K562 (cell line): Measurements from ENCODE around the gene PNMA8A. TPM values are rescaled to one million over a fixed set of nuclear protein-coding genes. Genes with fewer than 3 reads are reported as not detected.

Experiments
- ATAC-seq: fragments of 200-7000 bp; cut with Tn5 transposase; 3 replicates; pipeline ENCODE4 v1.9.1; 2020; ENCODE audit warnings: moderate library complexity
- BruUV-seq: library from RNA; stranded (reverse); fragments of 400-500 nt; replicated peaks from 2 replicates; lab custom pipeline; 2021; lab: Mats Ljungman, UMichigan
- CTCF ChIA-PET: fragments of 300-600 bp; formaldehyde crosslinking; extraction: SDS; loops from one replicate; lab custom pipeline; 2021; ENCODE audit warnings: low intra/inter-chr PET ratio; lab: Yijun Ruan, JAX
- POLR2A ChIA-PET: fragments of 300-600, 350-650 bp; sonication (Branson Sonifier 250); formaldehyde crosslinking; extraction: SDS; loops from one replicate; lab custom pipeline; 2021; ENCODE audit warnings: antibody characterized with exemption, inconsistent platforms; lab: Yijun Ruan, JAX
- DNase-seq, 4 experiments: peaks; one replicate each; pipeline versions ENCODE4 v3.0.0 to v3.0.0-alpha.2; 2011 to 2018; ENCODE audit warnings: low spot score in 3 of 4, mixed read lengths in 3 of 4; ENCODE audit errors: extremely low read depth in 1 of 4
- FAIRE-seq: peaks from 2 replicates; lab custom pipeline; 2011; peaks lifted over from hg19 to GRCh38; lab: Jason Lieb, UNC
- H2AFZ ChIP-seq: 2 replicates; pipeline ENCODE4 v1.6.0; 2011; ENCODE audit warnings: low read depth, low read length, control low read depth, inconsistent platforms
- H3K27ac ChIP-seq: fragments of 200-600 bp; 3 replicates; pipeline ENCODE4 v1.8.0; 2011; ENCODE audit warnings: low read depth, mild to moderate bottlenecking, control low read depth, inconsistent platforms, low read length, moderate library complexity, mixed read lengths; ENCODE audit errors: extremely low read depth
- H3K27me3 ChIP-seq, 2 experiments: fragments of 300-600 bp in 1 of 2; 2 replicates in 1 of 2; 3 replicates in 1 of 2; pipeline versions ENCODE4 v1.6.0 to v1.8.0; 2011; ENCODE audit warnings: inconsistent platforms in 2 of 2, low read length in 2 of 2, mild to moderate bottlenecking in 1 of 2, mixed read lengths in 1 of 2, moderate library complexity in 1 of 2; ENCODE audit not compliant: control insufficient read depth in 2 of 2, insufficient read depth in 2 of 2
- H3K36me3 ChIP-seq: fragments of 300-600 bp; 3 replicates; pipeline ENCODE4 v1.8.0; 2011; ENCODE audit warnings: mild to moderate bottlenecking, low read length, inconsistent platforms; ENCODE audit not compliant: control insufficient read depth, insufficient read depth
- H3K4me1 ChIP-seq, 2 experiments: fragments of 200-600 bp in 1 of 2; replicated peaks in 1 of 2; 2 replicates in 1 of 2; 3 replicates in 1 of 2; pipeline versions ENCODE4 v1.5.1 to v1.8.0; 2011; ENCODE audit warnings: inconsistent platforms in 2 of 2, low read length in 2 of 2, mild to moderate bottlenecking in 1 of 2, mixed read lengths in 1 of 2, moderate library complexity in 1 of 2; ENCODE audit not compliant: control insufficient read depth in 2 of 2, insufficient read depth in 2 of 2
- H3K4me2 ChIP-seq: 2 replicates; pipeline ENCODE4 v1.6.1; 2011; ENCODE audit warnings: low read length, control low read depth, inconsistent platforms, mixed read lengths; ENCODE audit not compliant: insufficient read depth
- H3K4me3 ChIP-seq: fragments of 200-600 bp; sonication (generic), shearing (Covaris generic); 2 replicates; pipeline ENCODE4 v1.5.1; 2016; ENCODE audit warnings: control low read depth, inconsistent platforms
- H3K79me2 ChIP-seq: fragments of 200-600 bp; 3 replicates; pipeline ENCODE4 v1.8.0; 2011; ENCODE audit warnings: low read length, inconsistent platforms; ENCODE audit not compliant: control insufficient read depth, insufficient read depth
- H3K9ac ChIP-seq, 2 experiments: 2 replicates each; pipeline versions ENCODE4 v1.6.0 to v1.6.1; 2011; ENCODE audit warnings: low read depth in 2 of 2, low read length in 2 of 2, control low read depth in 1 of 2, inconsistent platforms in 1 of 2, mild to moderate bottlenecking in 1 of 2, mixed read lengths in 1 of 2; ENCODE audit not compliant: insufficient read depth in 1 of 2
- H3K9me1 ChIP-seq: one replicate; pipeline ENCODE4 v1.6.0; 2011; ENCODE audit warnings: inconsistent platforms, mild to moderate bottlenecking, low read length, moderate library complexity; ENCODE audit not compliant: control insufficient read depth, insufficient read depth
- H3K9me3 ChIP-seq: replicated peaks from 2 replicates; pipeline ENCODE4 v1.5.1; 2011; ENCODE audit warnings: low read depth, low read length, inconsistent platforms; ENCODE audit not compliant: control insufficient read depth, insufficient read depth
- H4K20me1 ChIP-seq: replicated peaks from 2 replicates; pipeline ENCODE4 v1.6.1; 2011; ENCODE audit warnings: low read length, inconsistent platforms, mixed read lengths; ENCODE audit not compliant: control insufficient read depth, insufficient read depth
- HDAC3 ChIP-seq: fragments of 450-650 bp; IDR thresholded peaks from 2 replicates; pipeline ENCODE4 v1.6.1; 2018; ENCODE audit warnings: borderline replicate concordance, mild to moderate bottlenecking, moderate library complexity; ENCODE audit not compliant: partially characterized antibody
- ILF3 ChIP-seq: fragments of 450-650 bp; IDR thresholded peaks from 2 replicates; pipeline ENCODE4 v1.6.1; 2018; ENCODE audit warnings: antibody characterized with exemption, mild to moderate bottlenecking, moderate library complexity, borderline replicate concordance
- KAT8 ChIP-seq: fragments of 450-650 bp; IDR thresholded peaks from 2 replicates; pipeline ENCODE4 v1.6.1; 2016; ENCODE audit warnings: low read depth, mild to moderate bottlenecking
- KLF16 ChIP-seq: IDR thresholded peaks from 2 replicates; pipeline ENCODE4 v1.6.1; 2016; ENCODE audit warnings: antibody characterized with exemption
- MIER1 ChIP-seq: fragments of 450-650 bp; IDR thresholded peaks from 2 replicates; pipeline ENCODE4 v1.6.1; 2016; ENCODE audit warnings: antibody characterized with exemption, mild to moderate bottlenecking, low read depth
- NCOA6 ChIP-seq: fragments of 450-650 bp; IDR thresholded peaks from 2 replicates; pipeline ENCODE4 v1.6.1; 2017; ENCODE audit warnings: mild to moderate bottlenecking
- NELFE ChIP-seq: IDR thresholded peaks from 2 replicates; pipeline ENCODE4 v1.6.1; 2011; ENCODE audit warnings: mild to moderate bottlenecking; ENCODE audit not compliant: insufficient read depth, insufficient read length
- PTBP1 ChIP-seq: fragments of 200-400 bp; formaldehyde crosslinking; IDR thresholded peaks from 2 replicates; pipeline ENCODE4 v1.6.1; 2017; ENCODE audit warnings: low read depth, low read length
- RAD51 ChIP-seq: fragments of 450-650 bp; IDR thresholded peaks from 2 replicates; pipeline ENCODE4 v1.7.1; 2016; ENCODE audit warnings: low read depth, mild to moderate bottlenecking, borderline replicate concordance
- RBM14 ChIP-seq: fragments of 200-400 bp; formaldehyde crosslinking; IDR thresholded peaks from 2 replicates; pipeline ENCODE4 v1.6.1; 2018; ENCODE audit warnings: low read depth, mild to moderate bottlenecking, low read length, moderate library complexity, borderline replicate concordance; ENCODE audit not compliant: insufficient read depth
- ZNF316 ChIP-seq: fragments of 450-650 bp; IDR thresholded peaks from 2 replicates; pipeline ENCODE4 v1.6.1; 2016
- WGBS: fragments of 100-300 bp; shearing (Covaris generic); methylation state at CpG from one replicate; pipeline ENCODE4 v1.1.6; 2016; ENCODE audit warnings: low coverage, mixed read lengths; ENCODE audit not compliant: insufficient coverage; ENCODE audit errors: missing lambda C conversion rate; 5-methylcytosine and 5-hydroxymethylcytosine counted together
- in situ Hi-C: fragments of 300-500 bp; cut with MboI; formaldehyde crosslinking; loops from 4 replicates; pipeline ENCODE4 v1.15.0; 2018; ENCODE audit warnings: inconsistent platforms, mixed read lengths
- intact Hi-C: fragments of 100-400 bp; cut with micrococcal nuclease; formaldehyde crosslinking; loops from 2 replicates; pipeline ENCODE4 v1.14.2; 2022
- polyA plus RNA-seq, 8 experiments: library from polyadenylated mRNA; depleted of rRNA in 4 of 8; stranded (reverse) in 5 of 8; unstranded in 3 of 8; fragments of >200 nt; fragmentation: Nextera tagmentation in 2 of 8; fragmentation: Illumina TruSeq in 1 of 8; extraction: Ambion mirVana in 2 of 8; extraction: Trizol in 1 of 8; gene quantifications; 2 replicates each; pipeline versions ENCODE4 v1.2.1 to v1.2.3, GENCODE V29; 2011 to 2014; ENCODE audit warnings: inconsistent platforms in 1 of 8, missing spikeins in 1 of 8
- total RNA-seq, 7 experiments: library from RNA; depleted of rRNA in 6 of 7; stranded (reverse); fragments of >200 nt in 6 of 7; fragmentation: Illumina TruSeq in 2 of 7; extraction: Trizol in 2 of 7; gene quantifications; 2 replicates each; pipeline versions ENCODE4 v1.2.1 to v1.2.3, GENCODE V29; 2011 to 2021; ENCODE audit warnings: low replicate concordance in 1 of 7
- TF ChIP-seq, protein P1 (sequence below): sonication (generic); formaldehyde crosslinking; IDR thresholded peaks from 2 replicates; pipeline ENCODE4 v1.8.0; 2022; ENCODE audit warnings: mild to moderate bottlenecking, missing genetic modification reagents
- TF ChIP-seq, protein P2 (sequence below): fragments of 250-450 bp; sonication (Bioruptor Pico); IDR thresholded peaks from 2 replicates; pipeline ENCODE4 v1.5.1; 2021; ENCODE audit warnings: mild to moderate bottlenecking

Gene PNMA8A
- total and polyA plus RNA-seq, 9 of the 15 experiments (the other 6 are each of a cell fraction or from before 2014, with no cell fraction given): 6.6 to 23.8 (median 14.9) TPM

DNA sequence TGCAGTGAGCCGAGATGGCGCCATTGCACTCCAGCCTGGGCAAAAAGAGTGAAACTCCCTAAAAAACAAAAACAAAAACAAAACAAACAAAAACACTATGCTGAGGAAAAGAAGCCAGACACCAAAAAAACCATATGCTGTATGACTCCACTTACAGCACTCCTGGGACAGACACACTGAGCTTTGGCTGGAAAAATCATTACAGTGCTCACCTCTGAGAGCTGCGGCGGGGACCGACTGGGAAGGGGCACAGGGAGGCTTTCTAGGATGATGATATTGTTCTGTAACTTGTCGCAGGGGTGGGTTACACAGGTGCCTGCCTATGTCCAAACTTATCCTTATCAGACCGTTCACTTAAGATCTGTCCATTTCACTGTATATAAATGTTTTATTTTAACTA, 7.8 kb downstream of the PNMA8A start:
- H3K9me3 ChIP-seq: no peaks in the 10 kb centered on the region
- no peaks in the 10 kb centered on the region for H3K79me2 ChIP-seq
- in situ Hi-C loops: no loop called here
- POLR2A ChIA-PET: interaction anchor here (0.6 kb wide), 1 partner anchor 48 kb away, joined by 3 read pairs; no protein-coding TSS in a partner anchor
- CTCF ChIA-PET: no interaction called here
- no peaks in the 10 kb centered on the region for H3K9me1 ChIP-seq
- H4K20me1 ChIP-seq: no peaks in the 10 kb centered on the region
- 56% methylated on average over 5 of the region's 7 CpGs for WGBS
- H3K4me2 ChIP-seq: no peak overlapping the region
- no peak overlapping the region for H3K9ac ChIP-seq
- no peak for ATAC-seq
- no TSS peak for BruUV-seq
- no peak overlapping the region for H2AFZ ChIP-seq
- H3K4me1 ChIP-seq: no peaks in the 10 kb centered on the region; a peak in 1 of 5 replicates
- H3K4me3 ChIP-seq: no peak overlapping the region
- peaks cover 13% of the 10 kb centered on the region; the same call in 2 of the 3 replicates for H3K36me3 ChIP-seq
- no peak for TF ChIP-seq ILF3
- TF ChIP-seq, all 486 proteins: peak for 0
- no peaks in the 10 kb centered on the region for H3K27me3 ChIP-seq
- no peak overlapping the region for H3K27ac ChIP-seq
- intact Hi-C loops: no loop called here
- DNase-seq: no peak
- no peak for FAIRE-seq

DNA sequence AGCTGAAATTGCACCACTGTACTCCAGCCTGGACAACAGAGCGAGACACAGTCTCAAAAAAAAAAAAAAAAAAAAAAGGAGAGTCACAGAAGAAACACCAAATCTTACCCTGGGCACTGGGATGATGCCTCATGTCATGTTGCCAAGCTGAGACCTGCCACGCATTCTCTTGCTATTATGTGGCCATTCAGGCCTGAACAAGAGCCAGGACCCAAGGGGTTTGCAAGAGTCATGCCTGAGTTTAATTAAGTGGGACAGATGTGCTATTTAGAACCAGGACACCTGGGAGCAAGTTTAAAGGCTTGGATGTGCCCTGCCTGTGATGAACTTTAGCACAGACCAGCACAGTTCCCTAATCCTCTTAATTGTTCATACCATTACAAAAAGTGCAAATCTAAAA, 9.8 kb downstream of the PNMA8A start:
- intact Hi-C loops: no loop called here
- no peak for DNase-seq
- H3K9me3 ChIP-seq: no peaks in the 10 kb centered on the region
- no TSS peak for BruUV-seq
- no peaks in the 10 kb centered on the region for H3K9me1 ChIP-seq
- H3K79me2 ChIP-seq: no peaks in the 10 kb centered on the region
- POLR2A ChIA-PET: interaction anchor here (1.5 kb wide), 1 partner anchor 30 kb away, joined by 5 read pairs; no protein-coding TSS in a partner anchor
- TF ChIP-seq MIER1: no peak
- no peak for TF ChIP-seq KAT8
- no peak for TF ChIP-seq PTBP1
- TF ChIP-seq KLF16: no peak
- TF ChIP-seq HDAC3: no peak
- TF ChIP-seq ZNF316: no peak
- TF ChIP-seq, protein P1, sequence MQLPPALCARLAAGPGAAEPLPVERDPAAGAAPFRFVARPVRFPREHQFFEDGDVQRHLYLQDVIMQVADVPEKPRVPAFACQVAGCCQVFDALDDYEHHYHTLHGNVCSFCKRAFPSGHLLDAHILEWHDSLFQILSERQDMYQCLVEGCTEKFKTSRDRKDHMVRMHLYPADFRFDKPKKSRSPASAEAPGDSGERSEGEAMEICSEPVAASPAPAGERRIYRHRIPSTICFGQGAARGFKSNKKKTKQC (CRISPR knock-in tag): no peak
- TF ChIP-seq, protein P2, sequence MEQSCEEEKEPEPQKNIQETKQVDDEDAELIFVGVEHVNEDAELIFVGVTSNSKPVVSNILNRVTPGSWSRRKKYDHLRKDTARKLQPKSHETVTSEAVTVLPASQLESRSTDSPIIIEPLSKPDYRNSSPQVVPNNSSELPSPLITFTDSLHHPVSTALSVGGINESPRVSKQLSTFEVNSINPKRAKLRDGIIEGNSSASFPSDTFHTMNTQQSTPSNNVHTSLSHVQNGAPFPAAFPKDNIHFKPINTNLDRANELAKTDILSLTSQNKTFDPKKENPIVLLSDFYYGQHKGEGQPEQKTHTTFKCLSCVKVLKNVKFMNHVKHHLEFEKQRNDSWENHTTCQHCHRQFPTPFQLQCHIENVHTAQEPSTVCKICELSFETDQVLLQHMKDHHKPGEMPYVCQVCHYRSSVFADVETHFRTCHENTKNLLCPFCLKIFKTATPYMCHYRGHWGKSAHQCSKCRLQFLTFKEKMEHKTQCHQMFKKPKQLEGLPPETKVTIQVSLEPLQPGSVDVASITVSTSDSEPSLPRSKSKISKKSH: no peak
- TF ChIP-seq NELFE: no peak
- no peak for TF ChIP-seq RAD51
- no peak for TF ChIP-seq RBM14
- TF ChIP-seq NCOA6: no peak
- TF ChIP-seq, all 486 proteins: peak for 0
- FAIRE-seq: no peak
- H3K4me1 ChIP-seq: no peaks in the 10 kb centered on the region; a peak in 1 of 5 replicates
- H2AFZ ChIP-seq: no peak overlapping the region
- H3K36me3 ChIP-seq: no peaks in the 10 kb centered on the region; the same call in 2 of the 3 replicates
- CTCF ChIA-PET: no interaction called here
- H4K20me1 ChIP-seq: no peaks in the 10 kb centered on the region
- H3K9ac ChIP-seq: no peak overlapping the region
- H3K27ac ChIP-seq: no peak overlapping the region
- H3K4me2 ChIP-seq: no peak overlapping the region
- in situ Hi-C loops: no loop called here
- ATAC-seq: no peak
- H3K27me3 ChIP-seq: peaks cover 0 to 4% of the 10 kb centered on the region in 2 experiments; a peak in 1 of 5 replicates
- WGBS: 0% methylated on average over 2 of the region's 2 CpGs
- H3K4me3 ChIP-seq: no peak overlapping the region
